Lower lobe of right lung (tissue), 2 donors: Measurements from ENCODE around the gene UFSP1. TPM values are rescaled to one million over a fixed set of nuclear protein-coding genes. Genes with fewer than 3 reads are reported as not detected.
A peak's percentile ranks its signal among the peaks of the same experiment; 100 is the strongest.

Experiments used
- ATAC-seq, 2 donors: fragments of 200-7000 bp; cut with Tn5 transposase; one replicate each; pipeline ENCODE4 v1.9.1; 2020 to 2022; ENCODE audit warnings: mild to moderate bottlenecking in 2 of 2, moderate library complexity in 2 of 2
- DNase-seq: peaks from one replicate; pipeline ENCODE4 v3.0.0-alpha.2; 2020
- H3K27ac ChIP-seq: fragments of 200-600 bp; one replicate; pipeline ENCODE4 v1.8.0; 2022
- H3K27me3 ChIP-seq: fragments of 200-600 bp; one replicate; pipeline ENCODE4 v1.8.0; 2022; ENCODE audit warnings: low read depth
- H3K36me3 ChIP-seq: fragments of 200-600 bp; one replicate; pipeline ENCODE4 v1.8.0; 2022; ENCODE audit warnings: mild to moderate bottlenecking
- H3K4me1 ChIP-seq: fragments of 200-600 bp; one replicate; pipeline ENCODE4 v1.8.0; 2022
- H3K4me3 ChIP-seq: fragments of 200-600 bp; one replicate; pipeline ENCODE4 v1.8.0; 2022; ENCODE audit warnings: mild to moderate bottlenecking
- H3K9me3 ChIP-seq: fragments of 200-600 bp; one replicate; pipeline ENCODE4 v1.8.0; 2022
- intact Hi-C: fragments of 100-400 bp; cut with DNase I; formaldehyde crosslinking; loops from one replicate; pipeline ENCODE4 v1.11.0; 2022
- total RNA-seq: library from RNA; stranded (reverse); fragmentation: NEBNext Ultra II Directional; extraction: Animal tissue kit (Norgen Biotek cat#: 25700); gene quantifications from one replicate; pipeline ENCODE4 v1.2.1, GENCODE V29; 2021
- TF ChIP-seq, protein P1 (sequence below): fragments of 200-600 bp; IDR thresholded peaks from one replicate; pipeline ENCODE4 v1.8.0; 2022; ENCODE audit warnings: antibody characterized with exemption, mild to moderate bottlenecking
- donor health status: DM: no; HTN: yes; CAD: no; lungs with severe emphysema.

UFSP1 gene
- total RNA-seq, 1 donor from 2014 or later, result 2.3 TPM

DNA sequence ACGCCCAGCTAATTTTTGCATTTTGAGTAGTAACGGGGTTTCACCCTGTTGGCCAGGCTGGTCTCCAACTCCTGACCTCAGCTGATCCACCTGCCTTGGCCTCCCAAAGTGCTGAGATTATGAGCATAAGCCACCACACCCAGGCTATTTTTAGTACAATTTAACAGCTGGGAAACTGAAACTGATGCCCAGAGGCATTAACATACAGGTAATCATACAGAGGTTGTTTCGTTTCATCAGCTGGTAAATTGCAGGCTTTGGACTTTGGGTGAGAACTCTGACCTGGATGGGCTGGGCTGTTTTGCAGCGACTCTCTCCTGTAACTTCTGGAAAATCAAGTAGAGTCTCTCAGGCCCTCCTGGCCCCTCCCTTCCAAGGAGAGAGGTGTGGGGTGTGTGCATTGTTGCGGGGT lies 12.4 kb upstream of the UFSP1 start:
- Histone ChIP-seq H3K4me1 (no peaks in the 10 kb centered on the region), H3K27ac (no peak overlapping the region), H3K36me3 (no peaks in the 10 kb centered on the region), H3K4me3 (no peak overlapping the region), H3K9me3 (no peaks in the 10 kb centered on the region), H3K27me3 (peaks cover 35% of the 10 kb centered on the region)
- DNase-seq (no peak), ATAC-seq (no peak)
- intact Hi-C loops, result no loop called here
- TF ChIP-seq, protein P1, sequence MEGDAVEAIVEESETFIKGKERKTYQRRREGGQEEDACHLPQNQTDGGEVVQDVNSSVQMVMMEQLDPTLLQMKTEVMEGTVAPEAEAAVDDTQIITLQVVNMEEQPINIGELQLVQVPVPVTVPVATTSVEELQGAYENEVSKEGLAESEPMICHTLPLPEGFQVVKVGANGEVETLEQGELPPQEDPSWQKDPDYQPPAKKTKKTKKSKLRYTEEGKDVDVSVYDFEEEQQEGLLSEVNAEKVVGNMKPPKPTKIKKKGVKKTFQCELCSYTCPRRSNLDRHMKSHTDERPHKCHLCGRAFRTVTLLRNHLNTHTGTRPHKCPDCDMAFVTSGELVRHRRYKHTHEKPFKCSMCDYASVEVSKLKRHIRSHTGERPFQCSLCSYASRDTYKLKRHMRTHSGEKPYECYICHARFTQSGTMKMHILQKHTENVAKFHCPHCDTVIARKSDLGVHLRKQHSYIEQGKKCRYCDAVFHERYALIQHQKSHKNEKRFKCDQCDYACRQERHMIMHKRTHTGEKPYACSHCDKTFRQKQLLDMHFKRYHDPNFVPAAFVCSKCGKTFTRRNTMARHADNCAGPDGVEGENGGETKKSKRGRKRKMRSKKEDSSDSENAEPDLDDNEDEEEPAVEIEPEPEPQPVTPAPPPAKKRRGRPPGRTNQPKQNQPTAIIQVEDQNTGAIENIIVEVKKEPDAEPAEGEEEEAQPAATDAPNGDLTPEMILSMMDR, result no peak

DNA sequence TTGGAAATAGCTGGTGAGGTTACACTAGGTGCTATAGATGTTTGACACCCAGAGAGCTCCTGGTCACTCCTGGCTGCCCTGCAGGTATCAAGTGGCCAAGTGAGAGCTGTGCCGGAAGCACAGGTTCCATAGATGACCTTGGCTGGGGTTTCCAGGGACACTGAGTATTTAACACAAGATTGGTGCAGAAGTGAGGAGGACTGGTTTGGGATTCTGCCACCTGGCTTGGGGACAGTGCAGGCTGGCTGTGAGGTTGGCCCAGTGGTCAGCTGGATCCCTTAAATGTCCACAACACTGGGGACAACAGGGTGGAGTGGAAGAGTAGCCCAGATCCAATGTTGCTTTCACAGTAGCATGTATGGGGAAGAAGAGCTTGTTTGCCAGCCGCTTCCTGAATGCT lies 11.5 kb upstream of the UFSP1 start:
- H3K27ac ChIP-seq, result no peak overlapping the region
- peaks cover 43% of the 10 kb centered on the region for H3K27me3 ChIP-seq
- TF ChIP-seq, protein P1, result no peak
- no peaks in the 10 kb centered on the region for H3K36me3 ChIP-seq
- intact Hi-C loops, result no loop called here
- ATAC-seq (no peak), DNase-seq (no peak)
- no peak overlapping the region for H3K4me3 ChIP-seq
- peaks cover 7% of the 10 kb centered on the region for H3K4me1 ChIP-seq
- H3K9me3 ChIP-seq, result no peaks in the 10 kb centered on the region

DNA sequence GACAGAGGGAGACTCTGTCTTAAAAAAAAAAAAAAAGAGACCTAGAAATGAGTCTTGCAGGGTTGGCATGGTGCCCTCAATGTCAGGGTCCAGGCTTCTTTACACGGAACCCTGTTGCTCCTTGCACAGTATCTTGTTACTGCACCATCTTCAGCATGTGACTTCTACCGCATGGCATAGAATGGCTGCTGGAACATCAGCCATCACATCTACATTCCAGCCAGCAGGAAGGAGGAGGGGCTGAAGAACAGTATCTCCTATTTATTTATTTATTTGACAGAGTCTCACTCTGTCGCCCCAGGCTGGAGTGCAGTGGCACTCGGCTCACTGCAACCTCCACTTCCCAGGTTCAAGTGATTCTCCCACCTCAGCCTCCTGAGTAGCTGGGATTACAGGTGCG lies 9.9 kb upstream of the UFSP1 start:
- intact Hi-C loops, result loop anchor here (5.0 kb wide), 1 partner anchor 158 kb away; no protein-coding TSS in a partner anchor
- Histone ChIP-seq H3K27me3 (peaks cover 58% of the 10 kb centered on the region), H3K4me1 (peaks cover 22% of the 10 kb centered on the region), H3K27ac (no peak overlapping the region), H3K9me3 (no peaks in the 10 kb centered on the region), H3K4me3 (no peak overlapping the region), H3K36me3 (no peaks in the 10 kb centered on the region)
- DNase-seq, result no peak
- no peak for ATAC-seq
- TF ChIP-seq, protein P1, result no peak

DNA sequence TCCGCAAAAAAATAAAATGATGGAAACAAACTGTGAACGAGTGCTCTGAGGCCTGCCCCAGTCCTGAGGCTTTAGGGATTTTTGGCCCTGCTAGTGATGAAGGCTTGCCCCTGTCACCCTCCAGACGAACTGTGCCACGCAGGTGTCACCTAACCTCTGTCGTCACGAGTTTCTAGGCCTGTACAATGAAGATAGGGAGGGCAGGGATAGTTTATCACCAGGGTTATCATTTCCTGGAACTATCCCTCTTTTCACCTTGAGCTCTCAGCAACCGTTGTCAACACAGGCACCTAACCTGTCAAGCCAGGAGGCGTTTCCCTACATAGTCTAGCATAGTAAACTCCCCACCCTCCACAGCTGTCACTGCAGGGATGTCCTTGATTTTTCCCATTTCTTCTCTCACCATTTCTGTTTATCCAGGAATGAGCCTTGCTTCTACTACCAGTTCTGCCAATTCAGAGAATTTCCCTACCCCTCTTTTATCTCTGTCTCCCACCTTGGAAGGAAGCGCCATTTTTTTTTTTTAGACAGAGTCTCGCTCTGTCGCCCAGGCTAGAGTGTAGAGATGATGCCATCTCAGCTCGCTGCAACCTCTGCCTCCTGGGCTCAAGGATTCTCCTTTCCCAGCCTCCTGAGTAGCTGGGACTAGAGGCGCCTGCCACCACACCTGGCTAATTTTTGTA lies 8.4 kb upstream of the UFSP1 start:
- intact Hi-C loops, result loop anchor here (5.0 kb wide), 1 partner anchor 159 kb away; no protein-coding TSS in a partner anchor
- TF ChIP-seq, protein P1, result no peak
- no peak for DNase-seq
- no peak for ATAC-seq
- H3K27ac ChIP-seq, result no peak overlapping the region
- H3K27me3 ChIP-seq, result peaks cover 64% of the 10 kb centered on the region
- peaks cover 23% of the 10 kb centered on the region for H3K4me1 ChIP-seq
- H3K9me3 ChIP-seq, result no peaks in the 10 kb centered on the region
- H3K4me3 ChIP-seq, result no peak overlapping the region
- no peaks in the 10 kb centered on the region for H3K36me3 ChIP-seq

DNA sequence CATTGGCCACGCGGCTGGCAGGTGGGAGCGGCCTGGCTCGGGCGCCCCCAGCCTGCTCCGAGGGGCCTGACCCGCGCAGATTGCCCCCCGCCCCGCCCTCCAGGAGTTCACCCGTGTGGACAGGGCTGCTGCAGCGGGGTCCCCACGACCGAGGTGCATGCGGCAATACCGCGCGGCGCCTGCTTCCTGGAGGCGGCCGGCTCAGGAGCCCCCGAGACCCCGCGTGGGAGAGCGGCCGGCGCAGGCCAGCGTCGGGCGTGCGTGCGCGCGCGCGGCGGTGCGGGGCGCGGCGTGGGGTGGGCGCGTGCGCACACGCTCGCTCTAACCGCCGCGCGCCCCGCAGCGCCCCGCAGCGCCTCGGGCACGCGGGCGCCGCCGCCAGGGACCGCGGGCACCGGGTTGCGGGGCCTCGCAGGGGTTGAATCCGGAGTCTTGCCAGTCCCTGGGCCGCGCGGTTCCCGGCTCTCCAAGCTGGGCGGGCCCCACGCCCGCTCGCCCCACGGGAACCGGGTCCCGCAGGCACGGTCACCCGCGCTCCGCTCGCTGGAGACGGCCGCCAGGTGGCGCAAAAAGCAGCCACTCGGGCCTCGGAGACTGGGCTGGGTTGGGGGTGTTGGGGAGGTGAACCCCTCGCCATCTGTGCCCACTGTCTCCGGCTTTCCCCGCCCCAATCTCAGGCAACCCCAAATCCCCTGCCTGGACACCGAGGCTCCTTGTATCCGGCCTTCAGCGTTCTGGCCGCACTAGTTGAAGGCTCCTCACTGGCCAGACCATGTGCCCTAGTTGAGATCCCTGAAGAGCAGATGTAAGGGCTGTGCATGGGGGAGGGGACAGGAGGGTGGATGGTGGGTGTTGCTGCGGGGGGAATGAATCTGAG lies 7.5 kb upstream of the UFSP1 start:
- TF ChIP-seq, protein P1, result peak; percentile 75
- Histone ChIP-seq H3K4me1 (peaks cover 23% of the 10 kb centered on the region), H3K4me3 (peak overlapping the region; percentile 58), H3K27me3 (peaks cover 61% of the 10 kb centered on the region), H3K9me3 (no peaks in the 10 kb centered on the region), H3K36me3 (no peaks in the 10 kb centered on the region), H3K27ac (no peak overlapping the region)
- intact Hi-C loops, result loop anchor here (5.0 kb wide), 1 partner anchor 160 kb away; no protein-coding TSS in a partner anchor
- peak; percentile 15 to 61 for ATAC-seq
- DNase-seq, result no peak
